HFFc6 (cell line): ENCODE measurements around the gene BCKDK. TPM values are rescaled to one million over a fixed set of nuclear protein-coding genes. Genes with fewer than 3 reads are reported as not detected.

Experiments used
- DNase-seq: peaks from one replicate; pipeline ENCODE4 v3.0.0-alpha.2; 2018
- H3K27ac Mint-ChIP-seq: 2 replicates; pipeline ENCODE4 v1.8.0; 2020; ENCODE audit warnings: mild to moderate bottlenecking, mixed read lengths
- H3K27me3 Mint-ChIP-seq: 2 replicates; pipeline ENCODE4 v1.8.0; 2021; ENCODE audit warnings: mild to moderate bottlenecking, moderate library complexity, mixed read lengths; ENCODE audit not compliant: insufficient read depth
- H3K36me3 Mint-ChIP-seq: 2 replicates; pipeline ENCODE4 v1.8.0; 2021; ENCODE audit warnings: low read depth, mixed read lengths
- H3K4me1 Mint-ChIP-seq: 2 replicates; pipeline ENCODE4 v1.8.0; 2020; ENCODE audit warnings: low read depth, mixed read lengths
- H3K4me3 Mint-ChIP-seq: 2 replicates; pipeline ENCODE4 v1.8.0; 2020; ENCODE audit warnings: mild to moderate bottlenecking, moderate library complexity, mixed read lengths
- H3K9me3 Mint-ChIP-seq: 2 replicates; pipeline ENCODE4 v1.8.0; 2020; ENCODE audit warnings: mild to moderate bottlenecking, mixed read lengths
- total RNA-seq, 6 experiments: library from RNA; stranded (reverse); fragmentation: NEBNext Ultra II Directional; extraction: Animal tissue kit (Norgen Biotek cat#: 25700); gene quantifications; 2 replicates in 1 of 6; 3 replicates in 5 of 6; pipeline ENCODE4 v1.2.3, GENCODE V29; 2021
- TF ChIP-seq, protein P1 (sequence below): fragments of 200-600 bp; sonication (generic); IDR thresholded peaks from 2 replicates; pipeline ENCODE4 v1.5.0; 2021; ENCODE audit warnings: antibody characterized with exemption, mild to moderate bottlenecking

The BCKDK gene
- total RNA-seq, 6 experiments from 2014 or later = 56.8 to 64.8 (median 59.4) TPM

DNA sequence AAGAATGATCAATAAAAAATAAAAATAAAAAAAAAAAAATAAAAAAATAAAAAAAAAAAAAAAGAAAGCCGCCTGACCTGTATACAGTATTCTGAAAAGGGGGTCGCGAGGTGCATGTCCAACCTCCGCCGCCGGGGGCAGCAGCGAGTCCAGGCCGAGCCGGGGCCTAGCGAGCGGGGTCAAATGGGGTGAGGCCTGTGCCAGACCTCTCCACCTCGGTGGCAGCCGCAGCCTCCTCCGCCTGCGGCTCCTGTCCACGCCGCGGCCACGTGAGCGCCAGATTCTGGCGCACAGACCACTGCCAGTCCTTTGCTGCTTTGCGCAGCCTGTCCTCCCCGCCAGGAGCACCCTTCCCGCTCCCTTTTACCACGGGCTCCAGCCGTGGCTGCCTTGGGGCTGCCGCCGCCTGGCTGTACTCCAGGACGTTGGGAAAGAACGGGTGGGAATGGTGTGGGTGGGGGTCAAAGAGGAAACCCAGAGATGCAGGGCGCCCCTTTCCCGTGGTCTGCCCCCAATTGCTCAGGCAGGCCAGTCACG, 2.4 kb upstream of the BCKDK start:
- Mint-ChIP-seq H3K27me3 (no peaks in the 10 kb centered on the region), H3K4me3 (peak overlapping the region; percentile 20; the same call in 1 of the 2 replicates), H3K9me3 (no peaks in the 10 kb centered on the region), H3K4me1 (peaks cover 19% of the 10 kb centered on the region), H3K27ac (peak overlapping the region; percentile 64), H3K36me3 (peaks cover 14% of the 10 kb centered on the region)
- DNase-seq = peak; percentile 32
- TF ChIP-seq, protein P1, sequence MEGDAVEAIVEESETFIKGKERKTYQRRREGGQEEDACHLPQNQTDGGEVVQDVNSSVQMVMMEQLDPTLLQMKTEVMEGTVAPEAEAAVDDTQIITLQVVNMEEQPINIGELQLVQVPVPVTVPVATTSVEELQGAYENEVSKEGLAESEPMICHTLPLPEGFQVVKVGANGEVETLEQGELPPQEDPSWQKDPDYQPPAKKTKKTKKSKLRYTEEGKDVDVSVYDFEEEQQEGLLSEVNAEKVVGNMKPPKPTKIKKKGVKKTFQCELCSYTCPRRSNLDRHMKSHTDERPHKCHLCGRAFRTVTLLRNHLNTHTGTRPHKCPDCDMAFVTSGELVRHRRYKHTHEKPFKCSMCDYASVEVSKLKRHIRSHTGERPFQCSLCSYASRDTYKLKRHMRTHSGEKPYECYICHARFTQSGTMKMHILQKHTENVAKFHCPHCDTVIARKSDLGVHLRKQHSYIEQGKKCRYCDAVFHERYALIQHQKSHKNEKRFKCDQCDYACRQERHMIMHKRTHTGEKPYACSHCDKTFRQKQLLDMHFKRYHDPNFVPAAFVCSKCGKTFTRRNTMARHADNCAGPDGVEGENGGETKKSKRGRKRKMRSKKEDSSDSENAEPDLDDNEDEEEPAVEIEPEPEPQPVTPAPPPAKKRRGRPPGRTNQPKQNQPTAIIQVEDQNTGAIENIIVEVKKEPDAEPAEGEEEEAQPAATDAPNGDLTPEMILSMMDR = peak; percentile 87

DNA sequence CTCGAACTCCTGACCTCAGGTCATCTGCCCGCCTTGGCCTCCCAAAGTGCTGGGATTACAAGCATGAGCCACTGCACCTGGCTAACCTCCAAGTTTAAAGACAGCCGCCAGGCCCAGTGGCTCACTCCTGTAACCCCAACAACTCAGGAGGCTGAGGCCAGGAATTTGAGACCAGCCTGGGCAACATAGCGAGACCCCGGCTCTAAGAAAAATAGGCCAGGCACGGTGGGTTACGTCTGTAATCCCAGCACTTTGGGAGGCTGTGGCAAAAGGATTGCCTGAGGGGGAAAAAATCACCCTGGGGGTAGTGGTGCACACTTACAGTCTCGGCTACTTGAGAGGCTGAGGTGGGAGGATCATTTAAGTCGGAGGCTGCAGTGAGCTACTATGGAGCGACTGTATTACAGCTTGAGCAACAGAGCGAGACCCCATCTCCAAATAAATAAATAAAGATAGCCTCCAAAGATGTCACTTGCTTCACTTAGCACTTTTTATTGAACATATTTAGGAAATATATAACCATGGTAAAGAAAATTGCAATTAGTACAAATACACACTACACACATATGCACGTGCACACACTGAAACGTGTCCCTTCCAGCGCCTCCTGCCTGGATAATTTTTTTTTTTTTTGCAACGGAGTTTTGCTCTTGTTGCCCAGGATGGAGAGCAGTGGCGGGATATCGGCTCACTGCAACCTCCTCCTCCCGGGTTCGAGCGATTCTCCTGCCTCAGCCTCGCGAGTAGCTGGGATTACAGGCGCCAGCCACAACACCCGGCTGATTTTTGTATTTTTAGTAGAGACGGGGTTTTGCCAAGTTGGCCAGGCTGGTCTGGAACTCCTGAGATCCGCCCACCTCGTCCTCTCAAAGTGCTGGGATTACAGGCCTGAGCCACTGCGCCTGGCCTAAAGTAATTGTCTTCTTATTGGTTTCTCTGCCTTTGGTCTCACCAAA, 1.4 kb upstream of the BCKDK start:
- no peak for DNase-seq
- no peaks in the 10 kb centered on the region for H3K9me3 Mint-ChIP-seq
- H3K27ac Mint-ChIP-seq = no peak overlapping the region

DNA sequence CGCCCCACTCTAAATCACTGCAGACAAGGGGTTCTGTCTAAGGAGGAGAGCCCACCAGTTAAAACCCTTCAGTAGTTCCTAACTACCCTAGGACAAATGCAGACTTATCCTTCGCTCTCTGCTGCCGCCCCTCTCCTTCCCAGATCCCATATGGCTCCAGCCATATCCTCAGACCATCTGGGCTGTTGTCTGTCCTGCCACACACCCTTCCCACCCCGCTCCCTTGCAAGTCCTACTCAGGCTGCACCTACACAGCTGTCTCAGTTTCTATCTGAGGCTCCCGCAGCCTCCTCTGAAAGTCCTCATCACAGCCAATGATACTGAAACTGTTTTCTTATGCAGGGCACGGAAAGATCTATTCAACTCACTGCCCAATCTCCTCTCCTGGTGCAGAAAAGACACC, 720 bp upstream of the BCKDK start:
- Mint-ChIP-seq H3K27ac (no peak overlapping the region), H3K9me3 (no peaks in the 10 kb centered on the region), H3K4me3 (peak overlapping the region; percentile 86; the same call in 1 of the 2 replicates), H3K4me1 (peaks cover 19% of the 10 kb centered on the region), H3K27me3 (no peaks in the 10 kb centered on the region; the same call in 1 of the 2 replicates), H3K36me3 (peaks cover 14% of the 10 kb centered on the region)
- TF ChIP-seq, protein P1 = no peak
- no peak for DNase-seq

More for the DNA sequence above, 1.4 kb upstream of the BCKDK start:
- peaks cover 19% of the 10 kb centered on the region for H3K4me1 Mint-ChIP-seq
- H3K27me3 Mint-ChIP-seq = no peaks in the 10 kb centered on the region; the same call in 1 of the 2 replicates
- H3K4me3 Mint-ChIP-seq = no peak overlapping the region
- peaks cover 14% of the 10 kb centered on the region for H3K36me3 Mint-ChIP-seq
- TF ChIP-seq, protein P1 = no peak

DNA sequence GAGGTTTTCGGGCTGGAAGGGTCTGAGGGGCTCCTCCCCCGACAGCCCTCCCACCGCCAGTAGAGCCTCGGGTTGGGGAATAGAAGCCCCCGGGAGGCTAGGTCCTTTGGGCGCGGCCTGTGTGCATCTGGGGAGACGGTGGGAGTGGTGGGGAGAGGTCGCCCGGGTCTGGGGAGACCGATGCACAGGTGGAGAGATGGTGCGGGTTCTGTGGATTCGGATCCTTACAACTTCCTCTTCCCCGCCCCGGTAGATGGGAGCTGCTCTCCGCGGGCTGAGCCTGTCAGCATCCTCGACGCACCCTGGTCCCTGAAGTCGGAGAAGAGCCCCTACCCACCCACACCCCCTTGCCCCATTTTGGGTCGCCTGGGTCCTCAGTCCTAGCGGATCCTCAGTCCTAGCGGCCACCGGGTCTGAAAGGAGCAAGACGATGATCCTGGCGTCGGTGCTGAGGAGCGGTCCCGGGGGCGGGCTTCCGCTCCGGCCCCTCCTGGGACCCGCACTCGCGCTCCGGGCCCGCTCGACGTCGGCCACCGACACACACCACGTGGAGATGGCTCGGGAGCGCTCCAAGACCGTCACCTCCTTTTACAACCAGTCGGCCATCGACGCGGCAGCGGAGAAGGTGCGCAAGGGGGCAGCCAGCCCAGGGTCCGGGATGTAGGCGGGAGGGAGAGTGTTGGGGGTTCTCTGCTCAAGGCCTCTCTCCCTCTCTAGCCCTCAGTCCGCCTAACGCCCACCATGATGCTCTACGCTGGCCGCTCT, 790 bp downstream of the BCKDK start:
- Mint-ChIP-seq H3K36me3 (peaks cover 14% of the 10 kb centered on the region), H3K27ac (no peak overlapping the region; the same call in 1 of the 2 replicates), H3K4me1 (peaks cover 19% of the 10 kb centered on the region), H3K27me3 (no peaks in the 10 kb centered on the region; the same call in 1 of the 2 replicates), H3K9me3 (no peaks in the 10 kb centered on the region), H3K4me3 (peak overlapping the region; percentile 84)
- TF ChIP-seq, protein P1 = no peak
- DNase-seq = no peak

DNA sequence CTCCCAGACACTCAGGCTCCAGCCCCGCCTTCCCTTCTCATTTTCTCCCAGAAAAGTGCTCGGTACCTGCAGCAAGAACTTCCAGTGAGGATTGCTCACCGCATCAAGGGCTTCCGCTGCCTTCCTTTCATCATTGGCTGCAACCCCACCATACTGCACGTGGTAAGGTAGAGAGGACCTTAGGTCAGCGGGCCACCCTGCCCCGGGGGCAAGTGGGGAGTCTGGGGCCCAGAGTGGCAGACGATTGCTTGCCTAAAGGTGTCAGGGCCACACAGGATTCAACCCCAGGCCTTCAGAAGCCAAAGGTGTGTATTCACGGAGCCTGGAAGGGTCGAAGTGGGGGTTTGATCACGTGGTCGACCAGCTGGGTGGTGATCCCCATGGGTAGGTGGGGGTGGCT, 1.4 kb downstream of the BCKDK start:
- Mint-ChIP-seq H3K9me3 (no peaks in the 10 kb centered on the region), H3K27ac (peak overlapping the region; percentile 26; the same call in 1 of the 2 replicates), H3K4me3 (peak overlapping the region; percentile 80), H3K4me1 (peaks cover 19% of the 10 kb centered on the region), H3K27me3 (no peaks in the 10 kb centered on the region; the same call in 1 of the 2 replicates), H3K36me3 (peaks cover 15% of the 10 kb centered on the region)
- TF ChIP-seq, protein P1 = no peak
- no peak for DNase-seq
